H1 (cell line): ENCODE measurements around the gene SWI5. TPM values are rescaled to one million over a fixed set of nuclear protein-coding genes. Genes with fewer than 3 reads are reported as not detected.

ENCODE experiments used
- CTCF ChIA-PET: fragments of 300-600 bp; sonication (Branson Sonifier 250); formaldehyde crosslinking; loops from one replicate; lab custom pipeline; 2021; ENCODE audit not compliant: partially characterized antibody; lab: Charles Lee
- POLR2A ChIA-PET: fragments of 300-600 bp; sonication (Branson Sonifier 250); formaldehyde crosslinking; loops from one replicate; lab custom pipeline; 2021; ENCODE audit warnings: inconsistent platforms; ENCODE audit not compliant: partially characterized antibody; lab: Charles Lee
- DNase-seq, 2 experiments: peaks; one replicate each; pipeline versions ENCODE4 v3.0.0 to v3.0.0-alpha.2; 2010 to 2022; ENCODE audit warnings: low spot score in 2 of 2, low read depth in 1 of 2, mixed read lengths in 1 of 2
- FAIRE-seq: peaks from 2 replicates; lab custom pipeline; 2011; peaks lifted over from hg19 to GRCh38; lab: Jason Lieb, UNC
- H2AFZ ChIP-seq: 2 replicates; pipeline ENCODE4 v1.8.1; 2012; ENCODE audit warnings: low read length, inconsistent platforms
- H2AK5ac ChIP-seq: 2 replicates; pipeline ENCODE4 v1.6.1; 2013; ENCODE audit warnings: low read depth, low read length
- H2BK120ac ChIP-seq: replicated peaks from 2 replicates; pipeline ENCODE3; 2013; ENCODE audit warnings: low read depth, low read length, inconsistent platforms
- H2BK12ac ChIP-seq: 2 replicates; pipeline ENCODE4 v1.6.1; 2013; ENCODE audit warnings: low read depth, low read length
- H2BK15ac ChIP-seq: 2 replicates; pipeline ENCODE4 v1.6.1; 2013; ENCODE audit warnings: low read length
- H2BK20ac ChIP-seq: 2 replicates; pipeline ENCODE4 v1.6.1; 2013; ENCODE audit warnings: low read length
- H2BK5ac ChIP-seq: 2 replicates; pipeline ENCODE4 v1.6.1; 2013; ENCODE audit warnings: low read depth, low read length
- H3K14ac ChIP-seq: 2 replicates; pipeline ENCODE4 v1.6.1; 2013; ENCODE audit warnings: inconsistent platforms; ENCODE audit not compliant: insufficient read length
- H3K18ac ChIP-seq: 2 replicates; pipeline ENCODE4 v1.6.1; 2013; ENCODE audit warnings: low read length; ENCODE audit errors: extremely low read depth
- H3K23ac ChIP-seq: 2 replicates; pipeline ENCODE4 v1.6.1; 2013; ENCODE audit warnings: inconsistent platforms; ENCODE audit not compliant: insufficient read length
- H3K23me2 ChIP-seq: 2 replicates; pipeline ENCODE4 v1.6.1; 2013; ENCODE audit warnings: low read depth, low read length
- H3K27ac ChIP-seq: 2 replicates; pipeline ENCODE4 v1.6.1; 2011; ENCODE audit warnings: low read depth, low read length, inconsistent platforms
- H3K27me3 ChIP-seq, 4 experiments: replicated peaks in 1 of 4; 1 replicate in 1 of 4; 2 replicates in 3 of 4; pipeline versions ENCODE4 v1.6.1 to v1.8.1; 2011 to 2013; ENCODE audit warnings: low read length in 3 of 4, mild to moderate bottlenecking in 3 of 4, inconsistent platforms in 2 of 4, mixed read lengths in 2 of 4, moderate library complexity in 1 of 4; ENCODE audit not compliant: control insufficient read depth in 3 of 4, insufficient read depth in 3 of 4; ENCODE audit errors: extremely low read depth in 1 of 4
- H3K36me3 ChIP-seq, 4 experiments: 2 replicates each; pipeline versions ENCODE4 v1.6.1 to v1.8.1; 2011 to 2013; ENCODE audit warnings: mild to moderate bottlenecking in 4 of 4, low read length in 3 of 4, moderate library complexity in 2 of 4, control low read depth in 1 of 4, inconsistent platforms in 1 of 4; ENCODE audit not compliant: insufficient read depth in 4 of 4, control insufficient read depth in 2 of 4
- H3K4ac ChIP-seq: replicated peaks from 2 replicates; pipeline ENCODE3; 2013; ENCODE audit warnings: low read length, low read depth, mixed read lengths, inconsistent platforms; ENCODE audit not compliant: insufficient read length
- H3K4me1 ChIP-seq, 4 experiments: replicated peaks in 1 of 4; 1 replicate in 1 of 4; 2 replicates in 3 of 4; pipeline versions ENCODE4 v1.6.1 to v1.8.1; 2011 to 2013; ENCODE audit warnings: low read length in 3 of 4, inconsistent platforms in 2 of 4, mixed read lengths in 1 of 4; ENCODE audit not compliant: insufficient read depth in 4 of 4, control insufficient read depth in 3 of 4
- H3K4me2 ChIP-seq, 2 experiments: 2 replicates each; pipeline versions ENCODE4 v1.6.1 to v1.8.1; 2011 to 2013; ENCODE audit warnings: low read depth in 2 of 2, low read length in 2 of 2, control low read depth in 1 of 2, inconsistent platforms in 1 of 2, mild to moderate bottlenecking in 1 of 2; ENCODE audit not compliant: insufficient read depth in 1 of 2
- H3K4me3 ChIP-seq, 4 experiments: fragments of 200-600, 300-600 bp in 1 of 4; sonication (generic), shearing (Covaris generic), sonication (Bioruptor Twin) in 1 of 4; 2 replicates each; pipeline versions ENCODE4 v1.5.1 to v1.8.1; 2011 to 2016; ENCODE audit warnings: low read length in 4 of 4, low read depth in 3 of 4, control low read depth in 2 of 4, inconsistent platforms in 2 of 4, mild to moderate bottlenecking in 2 of 4, mixed read lengths in 1 of 4, moderate library complexity in 1 of 4; ENCODE audit not compliant: insufficient read depth in 2 of 4; ENCODE audit errors: extremely low read depth in 1 of 4
- H3K56ac ChIP-seq: replicated peaks from 2 replicates; pipeline ENCODE3; 2013; ENCODE audit warnings: low read depth, mild to moderate bottlenecking, mixed read lengths, low read length, inconsistent platforms; ENCODE audit not compliant: insufficient read length
- H3K79me1 ChIP-seq: 2 replicates; pipeline ENCODE4 v1.6.1; 2013; ENCODE audit warnings: low read depth, low read length, control low read depth
- H3K79me2 ChIP-seq, 2 experiments: 2 replicates each; pipeline versions ENCODE4 v1.6.1 to v1.8.1; 2012 to 2013; ENCODE audit warnings: low read length in 2 of 2, mild to moderate bottlenecking in 2 of 2, inconsistent platforms in 1 of 2; ENCODE audit not compliant: insufficient read depth in 2 of 2, control insufficient read depth in 1 of 2
- H3K9ac ChIP-seq, 4 experiments: replicated peaks in 1 of 4; 1 replicate in 1 of 4; 2 replicates in 3 of 4; pipeline versions ENCODE4 v1.6.1 to v1.8.1; 2011 to 2013; ENCODE audit warnings: low read depth in 3 of 4, low read length in 3 of 4, control low read depth in 2 of 4, mild to moderate bottlenecking in 2 of 4, moderate library complexity in 2 of 4, inconsistent platforms in 1 of 4; ENCODE audit errors: extremely low read depth in 1 of 4
- H3K9me3 ChIP-seq, 2 experiments: 2 replicates each; pipeline versions ENCODE4 v1.6.1 to v1.8.1; 2012 to 2013; ENCODE audit warnings: mild to moderate bottlenecking in 2 of 2, moderate library complexity in 2 of 2, control low read depth in 1 of 2, inconsistent platforms in 1 of 2, low read depth in 1 of 2, low read length in 1 of 2, mixed read lengths in 1 of 2; ENCODE audit not compliant: insufficient read depth in 2 of 2
- H4K20me1 ChIP-seq, 2 experiments: replicated peaks in 1 of 2; 2 replicates each; pipeline versions ENCODE3 to v1.8.1; 2011 to 2013; ENCODE audit warnings: inconsistent platforms in 2 of 2, low read length in 2 of 2, mild to moderate bottlenecking in 1 of 2; ENCODE audit not compliant: insufficient read depth in 2 of 2, control insufficient read depth in 1 of 2
- H4K5ac ChIP-seq: 2 replicates; pipeline ENCODE4 v1.6.1; 2013; ENCODE audit warnings: low read length, low read depth, mixed read lengths, inconsistent platforms; ENCODE audit not compliant: insufficient read length
- H4K8ac ChIP-seq: 2 replicates; pipeline ENCODE4 v1.8.0; 2013; ENCODE audit warnings: mild to moderate bottlenecking, moderate library complexity, low read length, inconsistent platforms; ENCODE audit not compliant: insufficient read depth; ENCODE audit errors: extremely low read depth
- H4K91ac ChIP-seq: replicated peaks from 2 replicates; pipeline ENCODE3; 2013; ENCODE audit warnings: low read length, mixed read lengths, inconsistent platforms; ENCODE audit not compliant: insufficient read length
- ATF3 ChIP-seq: IDR thresholded peaks from 2 replicates; pipeline ENCODE4 v1.6.1; 2011; ENCODE audit warnings: low read depth, mild to moderate bottlenecking, low read length; ENCODE audit not compliant: insufficient read depth
- BACH1 ChIP-seq: IDR thresholded peaks from 2 replicates; pipeline ENCODE4 v1.6.1; 2012; ENCODE audit warnings: low read length, improper control_type of control experiment
- GABPA ChIP-seq: IDR thresholded peaks from 2 replicates; pipeline ENCODE4 v1.6.1; 2011; ENCODE audit warnings: mild to moderate bottlenecking, low read length, moderate library complexity, borderline replicate concordance; ENCODE audit not compliant: insufficient read depth
- JUN ChIP-seq: IDR thresholded peaks from 2 replicates; pipeline ENCODE4 v1.6.1; 2011; ENCODE audit warnings: low read depth, mild to moderate bottlenecking, improper control_type of control experiment, low read length
- KDM5A ChIP-seq: fragments of 200-600 bp; IDR thresholded peaks from 2 replicates; pipeline ENCODE4 v1.7.1; 2012; ENCODE audit warnings: mild to moderate bottlenecking, low read length, inconsistent platforms, mixed read lengths
- MAFK ChIP-seq: IDR thresholded peaks from 2 replicates; pipeline ENCODE4 v1.6.1; 2012; ENCODE audit warnings: low read depth, mild to moderate bottlenecking, improper control_type of control experiment, low read length
- POU5F1 ChIP-seq: IDR thresholded peaks from 2 replicates; pipeline ENCODE4 v1.6.1; 2011; ENCODE audit warnings: low read depth, mild to moderate bottlenecking, low read length, moderate library complexity
- RBBP5 ChIP-seq: IDR thresholded peaks from 2 replicates; pipeline ENCODE4 v1.7.1; 2012; ENCODE audit warnings: low read depth, mild to moderate bottlenecking, inconsistent platforms, low read length, moderate library complexity, borderline replicate concordance
- TAF7 ChIP-seq: optimal IDR thresholded peaks from 2 replicates; pipeline ENCODE3; 2011; ENCODE audit warnings: low read depth, mild to moderate bottlenecking, inconsistent platforms, low read length, moderate library complexity, borderline replicate concordance
- TBP ChIP-seq: IDR thresholded peaks from 2 replicates; pipeline ENCODE4 v1.6.1; 2011; ENCODE audit warnings: low read depth, low read length, improper control_type of control experiment
- TEAD4 ChIP-seq: IDR thresholded peaks from 2 replicates; pipeline ENCODE4 v1.6.1; 2012; ENCODE audit warnings: low read depth, low read length, inconsistent platforms, mixed read lengths
- YY1 ChIP-seq: IDR thresholded peaks from 2 replicates; pipeline ENCODE4 v1.6.1; 2011; ENCODE audit warnings: low read depth, mild to moderate bottlenecking, low read length
- WGBS, 2 experiments: shearing (Covaris generic) in 1 of 2; methylation state at CpG; one replicate each; pipeline versions ENCODE4 v1.1.6 to v1.1.7; 2013 to 2015; ENCODE audit warnings: low lambda C conversion rate in 2 of 2, mixed read lengths in 2 of 2, inconsistent platforms in 1 of 2, low coverage in 1 of 2, missing lambda C conversion rate in 1 of 2; ENCODE audit not compliant: insufficient replicate concordance in 2 of 2, insufficient coverage in 1 of 2, insufficient read length in 1 of 2; ENCODE audit errors: extremely low coverage in 1 of 2, missing lambda C conversion rate in 1 of 2; 5-methylcytosine and 5-hydroxymethylcytosine counted together
- polyA plus RNA-seq, 7 experiments: library from polyadenylated mRNA; depleted of rRNA in 3 of 7; stranded (reverse) in 5 of 7; unstranded in 2 of 7; fragments of >200 nt in 5 of 7; fragments of 200-250 nt in 2 of 7; gene quantifications; 1 replicate in 5 of 7; 2 replicates in 1 of 7; 4 replicates in 1 of 7; pipeline versions ENCODE4 v1.2.1 to v1.2.3, GENCODE V29; 2011 to 2013; ENCODE audit warnings: missing spikeins in 2 of 7, mixed read lengths in 2 of 7
- total RNA-seq: library from RNA; stranded (reverse); fragmentation: NEBNext Ultra II Directional; extraction: Animal tissue kit (Norgen Biotek cat#: 25700); gene quantifications from 2 replicates; pipeline ENCODE4 v1.2.1, GENCODE V29; 2021
- TF ChIP-seq, protein P1 (sequence below): IDR thresholded peaks from 2 replicates; pipeline ENCODE4 v1.6.1; 2011; ENCODE audit warnings: low read length, improper control_type of control experiment

The SWI5 gene
- total and polyA plus RNA-seq, 2 of the 8 experiments (the other 6 are each of a cell fraction or from before 2014, with no cell fraction given): 29.0 to 59.5 TPM

DNA sequence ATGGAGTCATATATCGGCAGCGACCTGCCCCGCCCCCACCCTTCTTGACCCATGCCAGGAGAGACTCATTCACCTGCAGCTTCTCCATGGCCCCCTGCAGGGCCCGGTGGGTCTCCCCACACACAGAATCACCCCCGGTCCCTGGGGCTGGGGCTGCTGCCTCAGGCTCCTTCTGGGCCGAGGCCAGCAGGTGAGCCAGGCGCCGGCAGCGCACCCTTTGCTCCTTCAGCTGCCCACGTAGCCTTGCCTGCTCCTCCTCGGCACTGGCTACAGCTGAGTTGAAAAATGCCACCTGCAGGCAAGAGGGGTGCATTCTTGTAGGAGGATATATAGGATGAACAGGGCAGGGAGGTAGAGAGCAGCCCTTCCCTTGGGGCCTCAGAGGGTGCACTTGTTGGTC, 18.2 kb upstream of the SWI5 start:
- Histone ChIP-seq H2BK120ac (no peak overlapping the region), H4K5ac (no peak overlapping the region), H3K23me2 (no peaks in the 10 kb centered on the region), H2AFZ (no peak overlapping the region), H3K4ac (no peak overlapping the region), H3K4me1 (peaks cover 0 to 3% (median 2%) of the 10 kb centered on the region in 4 experiments; a peak in 3 of 7 replicates), H3K18ac (no peak overlapping the region), H3K27ac (no peak overlapping the region), H4K20me1 (peaks cover 8 to 15% of the 10 kb centered on the region in 2 experiments), H2BK20ac (no peak overlapping the region), H3K9me3 (no peaks in the 10 kb centered on the region), H3K36me3 (peaks cover 5 to 36% (median 20%) of the 10 kb centered on the region in 4 experiments; a peak in 6 of 8 replicates), H3K4me2 (no peak overlapping the region), H3K79me1 (no peaks in the 10 kb centered on the region), H3K23ac (no peak overlapping the region), H2BK5ac (no peak overlapping the region), H3K56ac (no peak overlapping the region), H4K8ac (peak overlapping the region; percentile 35; the same call in 1 of the 2 replicates), H3K79me2 (no peaks in the 10 kb centered on the region), H4K91ac (no peak overlapping the region), H3K9ac (no peak overlapping the region), H2AK5ac (no peak overlapping the region), H2BK12ac (no peak overlapping the region), H3K14ac (no peak overlapping the region), H2BK15ac (no peak overlapping the region), H3K4me3 (no peak overlapping the region), H3K27me3 (no peaks in the 10 kb centered on the region)
- POLR2A ChIA-PET: interaction anchor here (1.6 to 1.7 kb wide), 3 partner anchors 10 to 19 kb away, joined by 3 to 5 read pairs (median 3); no protein-coding TSS in a partner anchor
- DNase-seq (no peak), FAIRE-seq (no peak)
- WGBS, 2 experiments: 96% methylated on average over 11 of the region's 11 CpGs; no CpG with 5 or more reads in 1 of the 2 experiments
- CTCF ChIA-PET: interaction anchor here (0.7 to 7.9 kb wide), 7 partner anchors 8 to 133 kb away, joined by 3 to 58 read pairs (median 4); no protein-coding TSS in a partner anchor
- TF ChIP-seq YY1 (no peak), ATF3 (no peak), TEAD4 (no peak), KDM5A (no peak), TAF7 (no peak), JUN (no peak), POU5F1 (no peak), RBBP5 (no peak), MAFK (no peak), TBP (no peak), BACH1 (no peak), GABPA (no peak)
- TF ChIP-seq, protein P1, sequence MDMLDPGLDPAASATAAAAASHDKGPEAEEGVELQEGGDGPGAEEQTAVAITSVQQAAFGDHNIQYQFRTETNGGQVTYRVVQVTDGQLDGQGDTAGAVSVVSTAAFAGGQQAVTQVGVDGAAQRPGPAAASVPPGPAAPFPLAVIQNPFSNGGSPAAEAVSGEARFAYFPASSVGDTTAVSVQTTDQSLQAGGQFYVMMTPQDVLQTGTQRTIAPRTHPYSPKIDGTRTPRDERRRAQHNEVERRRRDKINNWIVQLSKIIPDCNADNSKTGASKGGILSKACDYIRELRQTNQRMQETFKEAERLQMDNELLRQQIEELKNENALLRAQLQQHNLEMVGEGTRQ: no peak
